K562 treated with DMSO at 1 percent for 48 hours (cell line): ENCODE data around the gene TRMU. TPM values are rescaled to one million over a fixed set of nuclear protein-coding genes. Genes with fewer than 3 reads are reported as not detected.

Experiments used
- total RNA-seq: library from RNA; unstranded; fragments of 300-600 nt; gene quantifications from 2 replicates; pipeline ENCODE4 v1.2.3, GENCODE V29; 2022; ENCODE audit warnings: low replicate concordance; ENCODE audit errors: extremely low read depth

Gene TRMU
- not detected in 2 replicates for total RNA-seq

GRCh38 chr22:46335201-46336118 lies at the start of gene TRMU:
Gene TRMU (plus strand): TSS chr22:46335714. CDS start chr22:46335765, 51 bp downstream.

GRCh38 chr22:46296257-46297150 lies 39.0 kb upstream of the TRMU start, which contains the start of gene GTSE1:
Gene GTSE1 (plus strand): TSS chr22:46296870. CDS start chr22:46297401, 531 bp downstream.

Other genes with a start within 250 kb of the TRMU start
- not detected in 2 replicates for gene PPARA, start 185.2 kb upstream of the TRMU start, total RNA-seq
- not detected in 2 replicates for gene CDPF1, start 85.4 kb upstream of the TRMU start, total RNA-seq
- not detected in 2 replicates for gene PKDREJ, start 72.4 kb upstream of the TRMU start, total RNA-seq
- gene TTC38, start 67.7 kb upstream of the TRMU start, total RNA-seq = not detected in 2 replicates
- not detected in 2 replicates for gene GTSE1, start 38.8 kb upstream of the TRMU start, total RNA-seq
- not detected in 2 replicates for gene CELSR1, start 201.9 kb downstream of the TRMU start, total RNA-seq